ENCODE measurements around the gene CUX1.
A peak's percentile ranks its signal among the peaks of the same experiment; 100 is the strongest.

CUX1 gene

DNA sequence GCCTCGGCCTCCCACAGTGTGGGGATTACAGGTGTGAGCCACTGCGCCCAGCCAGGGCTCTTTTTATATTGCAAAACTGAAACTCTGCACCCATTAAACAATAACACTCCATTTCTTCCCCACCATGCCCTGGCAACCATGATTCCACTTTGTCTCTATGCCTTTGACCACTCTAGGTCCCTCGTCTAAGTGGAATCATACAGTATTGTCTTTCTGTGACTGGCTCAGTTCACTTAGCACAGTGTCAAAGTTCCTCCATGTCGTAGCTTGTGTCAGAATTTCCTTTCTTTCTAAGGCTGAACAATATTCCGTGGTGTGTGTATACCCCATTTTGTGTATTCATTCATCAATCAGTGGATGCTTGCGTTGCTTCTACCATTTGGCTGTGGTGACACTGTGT, 46.2 kb downstream of the CUX1 start:
- Histone ChIP-seq H3K36me3 (ENCODE audit: control insufficient read depth, low read length) (peaks cover 51% of the 10 kb centered on the region), H3F3A (ENCODE audit: control insufficient read depth, insufficient read depth) (peaks cover 80% of the 10 kb centered on the region), H3K4me2 (ENCODE audit: low read length) (peak overlapping the region; percentile 76), H3K4me1 (ENCODE audit: control insufficient read depth, low read length) (peaks cover 100% of the 10 kb centered on the region), H3K27ac (ENCODE audit: low read depth, low read length) (peak overlapping the region; percentile 90), H3K27me3 (ENCODE audit: control insufficient read depth, low read length) (no peaks in the 10 kb centered on the region), H4K20me1 (ENCODE audit: control insufficient read depth, insufficient read depth, low read depth, low read length) (no peaks in the 10 kb centered on the region), H3K4me3 (ENCODE audit: low read length) (peak overlapping the region; percentile 76), H3K9me3 (ENCODE audit: control insufficient read depth, insufficient read depth, low read length) (no peaks in the 10 kb centered on the region), H3K79me2 (ENCODE audit: control insufficient read depth, low read length) (peaks cover 86% of the 10 kb centered on the region), H3K9me2 (replicated peaks; ENCODE audit: control insufficient read depth, low read length) (no peaks in the 10 kb centered on the region)
- TF ChIP-seq, protein P1, sequence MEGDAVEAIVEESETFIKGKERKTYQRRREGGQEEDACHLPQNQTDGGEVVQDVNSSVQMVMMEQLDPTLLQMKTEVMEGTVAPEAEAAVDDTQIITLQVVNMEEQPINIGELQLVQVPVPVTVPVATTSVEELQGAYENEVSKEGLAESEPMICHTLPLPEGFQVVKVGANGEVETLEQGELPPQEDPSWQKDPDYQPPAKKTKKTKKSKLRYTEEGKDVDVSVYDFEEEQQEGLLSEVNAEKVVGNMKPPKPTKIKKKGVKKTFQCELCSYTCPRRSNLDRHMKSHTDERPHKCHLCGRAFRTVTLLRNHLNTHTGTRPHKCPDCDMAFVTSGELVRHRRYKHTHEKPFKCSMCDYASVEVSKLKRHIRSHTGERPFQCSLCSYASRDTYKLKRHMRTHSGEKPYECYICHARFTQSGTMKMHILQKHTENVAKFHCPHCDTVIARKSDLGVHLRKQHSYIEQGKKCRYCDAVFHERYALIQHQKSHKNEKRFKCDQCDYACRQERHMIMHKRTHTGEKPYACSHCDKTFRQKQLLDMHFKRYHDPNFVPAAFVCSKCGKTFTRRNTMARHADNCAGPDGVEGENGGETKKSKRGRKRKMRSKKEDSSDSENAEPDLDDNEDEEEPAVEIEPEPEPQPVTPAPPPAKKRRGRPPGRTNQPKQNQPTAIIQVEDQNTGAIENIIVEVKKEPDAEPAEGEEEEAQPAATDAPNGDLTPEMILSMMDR (IDR thresholded peaks at IDR 0.05; ENCODE audit: low read depth, low read length, poor library complexity, severe bottlenecking): no peak
- no peak for TF ChIP-seq EZH2phosphoT487 (IDR thresholded peaks at IDR 0.05; ENCODE audit: borderline replicate concordance, low read length)

DNA sequence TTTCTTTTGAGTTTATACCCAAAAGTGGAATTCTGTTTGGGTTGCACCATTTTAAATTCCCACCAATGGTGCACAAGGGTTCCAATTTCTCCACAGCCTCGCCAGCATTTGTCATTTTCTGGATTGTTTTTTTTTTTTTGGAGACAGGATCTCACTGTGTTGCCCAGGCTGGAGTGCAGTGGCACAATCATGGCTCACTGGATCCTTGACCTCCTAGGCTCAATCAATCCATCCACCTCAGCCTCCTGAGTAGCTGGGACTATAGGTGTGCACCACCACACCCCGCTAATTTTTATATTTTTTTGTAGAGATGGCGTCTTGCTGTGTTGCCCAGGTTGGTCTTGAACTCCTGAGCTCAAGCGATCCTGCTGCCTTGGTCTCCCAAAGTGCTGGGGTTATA, 46.6 kb downstream of the CUX1 start:
- peak overlapping the region; percentile 76 for H3K4me3 ChIP-seq (ENCODE audit: low read length)
- no peak for TF ChIP-seq EZH2phosphoT487 (IDR thresholded peaks at IDR 0.05; ENCODE audit: borderline replicate concordance, low read length)
- TF ChIP-seq, protein P1 (IDR thresholded peaks at IDR 0.05; ENCODE audit: low read depth, low read length, poor library complexity, severe bottlenecking): no peak
- H3K27me3 ChIP-seq (ENCODE audit: control insufficient read depth, low read length): no peaks in the 10 kb centered on the region
- peaks cover 100% of the 10 kb centered on the region for H3K4me1 ChIP-seq (ENCODE audit: control insufficient read depth, low read length)
- H3K79me2 ChIP-seq (ENCODE audit: control insufficient read depth, low read length): peaks cover 86% of the 10 kb centered on the region
- H3F3A ChIP-seq (ENCODE audit: control insufficient read depth, insufficient read depth): peaks cover 76% of the 10 kb centered on the region
- H3K36me3 ChIP-seq (ENCODE audit: control insufficient read depth, low read length): peaks cover 51% of the 10 kb centered on the region
- peak overlapping the region; percentile 76 for H3K4me2 ChIP-seq (ENCODE audit: low read length)
- no peaks in the 10 kb centered on the region for H3K9me2 ChIP-seq (replicated peaks; ENCODE audit: control insufficient read depth, low read length)
- H4K20me1 ChIP-seq (ENCODE audit: control insufficient read depth, insufficient read depth, low read depth, low read length): no peaks in the 10 kb centered on the region
- H3K27ac ChIP-seq (ENCODE audit: low read depth, low read length): peak overlapping the region; percentile 90
- H3K9me3 ChIP-seq (ENCODE audit: control insufficient read depth, insufficient read depth, low read length): no peaks in the 10 kb centered on the region

GRCh38 chr7:101865031-101865430, 47.6 kb downstream of the CUX1 start:
- Histone ChIP-seq H3K27me3 (ENCODE audit: control insufficient read depth, low read length) (no peaks in the 10 kb centered on the region), H3K4me1 (ENCODE audit: control insufficient read depth, low read length) (peaks cover 100% of the 10 kb centered on the region), H4K20me1 (ENCODE audit: control insufficient read depth, insufficient read depth, low read depth, low read length) (no peaks in the 10 kb centered on the region), H3F3A (ENCODE audit: control insufficient read depth, insufficient read depth) (peaks cover 66% of the 10 kb centered on the region), H3K27ac (ENCODE audit: low read depth, low read length) (peak overlapping the region; percentile 90), H3K79me2 (ENCODE audit: control insufficient read depth, low read length) (peaks cover 86% of the 10 kb centered on the region), H3K4me3 (ENCODE audit: low read length) (peak overlapping the region; percentile 76), H3K36me3 (ENCODE audit: control insufficient read depth, low read length) (peaks cover 46% of the 10 kb centered on the region), H3K9me3 (ENCODE audit: control insufficient read depth, insufficient read depth, low read length) (no peaks in the 10 kb centered on the region), H3K4me2 (ENCODE audit: low read length) (peak overlapping the region; percentile 76), H3K9me2 (replicated peaks; ENCODE audit: control insufficient read depth, low read length) (no peaks in the 10 kb centered on the region)
- no peak for TF ChIP-seq EZH2phosphoT487 (IDR thresholded peaks at IDR 0.05; ENCODE audit: borderline replicate concordance, low read length)
- TF ChIP-seq, protein P1 (IDR thresholded peaks at IDR 0.05; ENCODE audit: low read depth, low read length, poor library complexity, severe bottlenecking): no peak
